ENCODE results near the gene XG. TPM values are rescaled to one million over a fixed set of nuclear protein-coding genes. Genes with fewer than 3 reads are reported as not detected.
"Not testable (repeated sequence)": the region's sequence is repeated elsewhere in the genome, so short reads cannot be mapped to it uniquely, and the experiment has no call there.

Gene XG
- total RNA-seq, 2 experiments from 2014 or later, result not detected

DNA sequence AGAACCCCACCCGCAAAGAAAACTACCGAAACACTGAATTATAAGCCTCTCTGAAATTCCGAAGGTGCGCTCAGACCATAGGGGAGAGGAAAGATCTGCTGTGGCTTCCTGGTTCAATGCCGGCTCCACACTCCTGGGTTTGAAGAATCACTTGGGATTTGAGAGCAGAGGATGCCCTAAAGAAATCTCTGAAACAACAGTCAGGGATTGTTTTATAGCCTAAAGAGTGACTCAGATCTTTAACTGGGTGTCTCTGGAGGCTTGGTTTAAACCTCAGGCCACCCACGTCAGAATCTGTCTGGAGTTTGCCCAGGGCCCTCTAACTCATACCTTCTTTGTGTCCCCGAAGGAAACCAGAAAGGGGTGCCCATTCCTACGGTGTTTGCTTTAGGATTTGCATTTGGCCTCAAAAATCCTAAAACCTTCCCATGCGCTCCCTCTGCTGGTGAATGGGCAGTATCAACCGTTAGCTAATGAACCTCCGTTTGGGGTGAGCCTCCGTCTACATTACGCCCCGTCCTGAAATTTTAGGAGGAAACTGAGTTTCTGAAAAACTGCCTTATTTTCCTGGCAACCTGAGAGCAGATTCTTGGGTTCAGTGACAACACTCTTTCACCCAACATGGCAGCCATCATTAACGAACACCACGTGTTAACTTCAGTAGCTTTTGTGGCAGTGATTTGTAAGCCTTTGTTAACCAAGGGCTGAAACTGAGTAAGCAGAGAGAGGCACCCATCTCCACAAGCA lies 60.5 kb downstream of the XG start:
- H3K4me1 Mint-ChIP-seq, H3K27ac Mint-ChIP-seq, H3K9me3 Mint-ChIP-seq, H3K36me3 Mint-ChIP-seq: not testable (repeated sequence)
- peak overlapping the region; percentile 34 for H3K4me3 Mint-ChIP-seq
- peaks cover 12% of the 10 kb centered on the region for H3K27me3 Mint-ChIP-seq
- peak; percentile 14 for DNase-seq

DNA sequence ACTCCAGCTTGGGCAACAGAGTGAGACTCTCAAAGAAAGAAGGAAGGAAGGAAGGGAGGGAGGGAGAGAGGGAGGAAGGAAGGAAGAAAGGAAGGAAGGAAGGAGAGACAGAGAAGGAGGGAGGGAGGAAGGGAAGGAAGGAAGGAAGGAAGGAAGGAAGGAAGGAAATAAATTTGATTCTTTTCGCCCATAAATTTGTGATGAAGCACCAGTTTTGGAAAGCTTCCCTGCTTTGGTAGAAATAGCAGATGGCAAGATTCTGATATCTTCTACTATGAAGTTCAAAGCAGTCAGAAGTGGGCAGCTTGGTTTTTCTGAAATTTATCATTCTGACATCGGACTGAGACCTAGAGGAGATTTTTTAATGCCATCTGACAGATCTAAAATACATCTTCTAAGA lies 65.2 kb downstream of the XG start:
- H3K27me3 Mint-ChIP-seq, result peaks cover 16% of the 10 kb centered on the region
- H3K4me3 Mint-ChIP-seq, result no peak overlapping the region
- no peak for DNase-seq
- H3K36me3 Mint-ChIP-seq, result no peaks in the 10 kb centered on the region
- H3K9me3 Mint-ChIP-seq, result no peaks in the 10 kb centered on the region
- peaks cover 3% of the 10 kb centered on the region for H3K4me1 Mint-ChIP-seq
- H3K27ac Mint-ChIP-seq, result no peak overlapping the region

DNA sequence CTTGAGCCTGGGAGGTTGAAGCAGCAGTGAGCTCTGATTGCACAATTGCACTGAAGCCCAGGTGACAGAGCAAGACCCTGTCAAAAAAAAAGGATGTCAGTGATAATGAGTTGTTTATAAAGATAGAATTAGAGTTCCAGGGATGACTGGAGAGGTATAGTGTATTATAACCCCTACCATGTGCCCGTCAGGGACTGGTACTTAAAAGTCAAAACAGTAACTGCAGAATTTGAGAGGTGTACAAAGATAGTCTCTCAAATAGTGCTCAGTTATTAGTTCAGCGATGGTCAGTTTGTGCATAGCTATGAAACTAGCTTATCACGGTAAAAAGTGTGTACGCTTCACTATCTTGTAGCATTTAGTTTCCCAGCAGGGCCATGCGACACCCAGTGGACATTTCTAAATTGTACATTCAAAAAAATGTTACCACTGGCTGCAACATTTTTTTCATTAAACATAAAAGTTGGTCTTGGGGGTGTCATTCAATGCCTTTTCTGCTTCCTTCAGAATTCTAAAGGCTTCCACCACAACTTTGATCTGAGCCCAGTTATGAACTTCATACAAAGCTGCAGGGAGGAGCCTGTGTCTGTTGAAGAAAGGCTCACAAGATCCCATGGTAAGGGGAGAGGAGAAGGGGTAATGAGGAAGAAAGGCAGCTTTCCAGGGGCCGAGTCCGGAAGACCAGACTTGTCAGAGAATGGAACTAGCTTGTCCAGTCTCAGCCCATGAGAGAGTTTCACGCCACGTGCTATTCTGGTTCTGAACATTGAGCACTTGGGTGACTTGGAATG lies 67.7 kb downstream of the XG start:
- Mint-ChIP-seq H3K9me3 (no peaks in the 10 kb centered on the region), H3K27ac (no peak overlapping the region), H3K36me3 (no peaks in the 10 kb centered on the region), H3K4me1 (no peaks in the 10 kb centered on the region), H3K27me3 (peaks cover 11% of the 10 kb centered on the region), H3K4me3 (no peak overlapping the region)
- DNase-seq, result no peak

DNA sequence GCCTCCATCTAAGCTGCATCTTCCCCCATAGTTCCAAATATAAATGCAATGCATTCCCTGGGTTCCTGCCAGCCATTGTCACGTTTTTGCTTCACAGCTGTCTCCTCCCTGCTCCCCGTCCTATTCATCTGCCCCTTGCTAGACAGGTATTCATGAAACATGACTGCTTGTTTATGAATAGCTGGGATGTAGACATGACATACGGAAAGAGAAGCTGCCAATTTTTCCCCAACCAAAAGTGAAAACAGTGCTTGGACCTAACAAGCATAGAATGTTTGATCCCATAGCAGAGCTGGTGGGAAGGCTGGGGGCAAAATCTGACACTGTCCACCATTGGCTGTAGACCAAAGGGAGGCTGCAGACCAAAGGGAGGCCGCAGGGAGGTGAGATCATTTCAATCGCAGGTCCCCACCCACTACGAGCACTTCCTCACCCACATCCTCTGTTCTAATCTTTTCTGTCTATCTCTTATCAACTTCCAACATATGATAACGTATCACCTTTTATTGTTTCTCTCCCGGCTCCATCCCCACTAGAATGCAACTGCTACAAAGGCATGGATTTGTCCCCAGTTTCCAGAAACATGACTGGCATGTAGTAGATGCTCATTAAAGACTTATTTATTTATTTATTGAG lies 68.4 kb downstream of the XG start:
- Mint-ChIP-seq H3K4me1 (no peaks in the 10 kb centered on the region), H3K27me3 (peaks cover 7% of the 10 kb centered on the region), H3K9me3 (no peaks in the 10 kb centered on the region), H3K36me3 (no peaks in the 10 kb centered on the region), H3K4me3 (no peak overlapping the region), H3K27ac (no peak overlapping the region)
- DNase-seq, result no peak

DNA sequence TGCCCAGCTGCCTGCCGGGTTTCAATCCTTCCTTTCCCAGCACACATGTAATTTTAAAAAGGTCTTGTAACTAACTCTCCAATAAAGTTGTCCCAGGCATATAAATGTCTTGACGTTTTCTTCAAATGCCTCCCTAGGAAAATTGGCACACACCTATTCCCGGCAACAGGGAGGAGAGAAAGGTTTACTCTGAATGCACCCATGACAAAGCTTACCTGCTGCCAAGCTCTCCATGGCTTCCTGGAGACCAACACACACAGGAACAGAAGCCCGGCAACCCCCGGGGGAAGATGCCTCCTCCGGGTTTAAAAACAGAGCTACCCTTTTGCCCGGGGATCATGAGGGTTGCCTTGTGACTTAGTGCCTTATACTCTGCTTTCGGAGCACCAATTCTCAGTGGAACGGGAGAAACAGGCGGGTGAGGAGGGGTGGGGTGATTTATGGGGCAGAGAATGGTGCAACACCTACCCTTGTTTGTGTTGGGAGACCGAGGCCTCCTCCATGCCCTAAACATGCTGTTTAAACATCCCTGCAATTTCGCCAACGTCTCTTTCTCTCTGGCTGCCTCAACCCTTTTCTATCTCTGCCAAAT lies 72.1 kb downstream of the XG start:
- H3K27ac Mint-ChIP-seq, result no peak overlapping the region
- no peak for DNase-seq
- H3K27me3 Mint-ChIP-seq, result peaks cover 7% of the 10 kb centered on the region
- no peaks in the 10 kb centered on the region for H3K4me1 Mint-ChIP-seq
- no peaks in the 10 kb centered on the region for H3K36me3 Mint-ChIP-seq
- H3K4me3 Mint-ChIP-seq, result no peak overlapping the region
- H3K9me3 Mint-ChIP-seq, result no peaks in the 10 kb centered on the region

DNA sequence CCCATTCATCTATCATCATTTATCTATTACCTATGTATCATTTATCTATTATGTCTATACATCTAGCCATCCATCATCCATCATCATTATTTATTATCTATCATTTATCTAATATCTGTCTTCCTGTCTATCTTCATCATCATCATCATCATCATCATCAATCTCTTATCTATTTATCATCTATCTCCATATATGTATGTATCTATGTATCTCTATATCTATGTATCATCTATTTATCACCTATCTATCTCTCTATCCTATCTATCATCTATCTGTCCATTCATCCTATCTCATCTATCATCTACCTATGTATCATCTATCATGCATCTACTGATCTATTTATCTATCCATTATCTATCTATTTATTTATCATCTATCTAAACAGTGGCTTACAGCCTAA lies 73.0 kb downstream of the XG start:
- Mint-ChIP-seq H3K27ac (no peak overlapping the region), H3K4me1 (no peaks in the 10 kb centered on the region), H3K27me3 (peaks cover 10% of the 10 kb centered on the region), H3K36me3 (no peaks in the 10 kb centered on the region), H3K4me3 (no peak overlapping the region), H3K9me3 (no peaks in the 10 kb centered on the region)
- no peak for DNase-seq

DNA sequence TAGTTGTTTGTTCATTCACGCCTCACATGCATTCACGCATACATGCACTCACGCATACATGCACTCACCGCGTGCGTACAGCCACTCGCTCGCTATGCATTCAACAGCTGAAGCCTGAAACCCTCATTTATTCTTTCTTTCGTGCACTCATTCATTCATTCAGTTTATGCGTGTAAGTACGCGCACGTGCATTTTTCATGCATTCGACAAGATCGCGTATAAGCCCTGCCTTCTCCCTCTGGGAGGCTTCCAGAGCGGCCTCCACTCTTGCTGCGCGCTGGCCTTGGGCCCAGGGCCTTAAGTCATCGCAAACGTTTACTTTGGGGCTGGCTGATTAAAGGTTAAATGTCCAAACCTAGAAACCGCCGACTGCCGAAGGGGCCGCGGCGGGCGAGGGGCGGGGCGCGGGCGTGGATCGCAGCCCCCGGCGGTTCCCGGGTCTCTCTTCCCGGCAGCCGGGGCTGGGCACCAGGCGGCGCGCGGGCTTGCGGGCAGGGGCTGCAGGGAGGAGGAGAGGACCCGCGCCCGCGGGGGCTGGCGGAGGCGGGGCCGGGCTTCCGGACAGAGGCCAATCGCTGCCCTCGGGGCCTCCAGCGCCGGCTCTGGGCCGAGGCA lies 76.6 kb downstream of the XG start, which contains the start of gene GYG2:
TSS of gene GYG2 (plus strand) at position 587 of the 615 bp plus-strand sequence. CDS start 1,259 bp downstream, outside the sequence.
- no peak for DNase-seq
- H3K9me3 Mint-ChIP-seq, result no peaks in the 10 kb centered on the region
- no peaks in the 10 kb centered on the region for H3K36me3 Mint-ChIP-seq
- H3K27me3 Mint-ChIP-seq, result peaks cover 19% of the 10 kb centered on the region
- H3K27ac Mint-ChIP-seq, result no peak within 1 kb of the TSS
- no peak within 1 kb of the TSS for H3K4me3 Mint-ChIP-seq
- H3K4me1 Mint-ChIP-seq, result no peaks in the 10 kb centered on the region

DNA sequence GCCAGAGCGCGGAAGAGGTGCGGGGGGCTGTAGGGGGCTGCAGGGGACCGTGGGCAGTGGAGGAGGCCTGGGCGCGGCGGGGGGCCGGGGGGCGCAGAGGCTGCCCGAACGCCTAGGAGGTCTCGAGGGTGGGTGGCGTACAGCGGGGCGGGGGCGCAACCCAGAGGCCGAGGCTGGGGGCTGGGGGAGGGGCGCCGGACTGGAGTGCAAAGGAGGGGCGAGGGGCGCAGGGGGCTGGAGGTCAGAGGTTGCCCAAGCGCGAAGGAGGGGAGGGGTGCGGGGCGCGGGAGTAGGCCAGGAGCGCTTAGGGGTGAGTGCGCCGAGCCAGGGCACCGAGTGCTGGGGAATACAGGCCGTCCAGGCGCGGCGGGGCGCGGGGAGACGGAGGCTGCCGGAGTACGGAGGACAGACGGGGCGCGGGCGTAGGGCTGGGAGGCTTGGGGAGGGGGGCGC lies 77.1 kb downstream of the XG start:
- Mint-ChIP-seq H3K9me3 (no peaks in the 10 kb centered on the region), H3K4me3 (no peak overlapping the region), H3K4me1 (no peaks in the 10 kb centered on the region), H3K27me3 (peaks cover 19% of the 10 kb centered on the region), H3K27ac (no peak overlapping the region), H3K36me3 (no peaks in the 10 kb centered on the region)
- DNase-seq, result no peak

DNA sequence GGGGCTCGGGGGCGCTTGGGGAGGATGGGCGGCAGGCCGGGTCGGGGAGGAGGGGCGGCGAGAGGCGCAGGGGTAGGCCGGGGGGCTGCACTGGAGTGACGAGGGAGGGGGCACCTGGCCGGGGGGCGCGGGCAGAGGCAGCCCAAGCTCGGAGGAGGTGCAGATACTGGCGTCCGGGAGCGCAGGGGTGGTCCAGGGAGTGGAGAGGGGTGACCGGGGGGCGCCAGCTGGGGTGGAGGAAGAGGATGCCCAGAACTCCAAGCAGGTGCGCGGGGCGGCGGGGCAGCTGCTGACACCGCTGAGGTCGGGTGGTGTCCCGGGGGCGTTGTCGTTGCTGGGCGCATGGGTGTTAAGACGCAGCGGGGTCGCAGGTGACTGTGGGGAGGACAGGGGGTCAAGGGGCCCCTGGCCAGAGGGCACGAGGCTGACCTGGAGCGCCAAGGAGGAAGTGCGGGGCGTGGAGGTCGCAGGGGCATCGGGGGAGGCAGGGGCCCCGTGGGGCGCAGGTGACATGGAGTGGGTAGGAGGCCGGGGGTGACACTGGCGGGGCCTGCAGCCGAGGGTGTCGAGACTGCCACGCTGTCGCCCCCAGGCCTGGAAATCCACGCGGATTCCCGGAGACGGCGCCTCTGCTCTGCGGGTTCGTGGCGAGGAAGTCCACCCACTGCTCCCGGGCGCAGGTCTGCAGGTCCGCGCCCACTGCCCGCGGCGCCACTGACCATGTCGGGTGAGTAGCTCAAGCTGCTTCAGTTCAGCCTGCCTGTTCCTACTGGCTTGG lies 77.8 kb downstream of the XG start:
- Mint-ChIP-seq H3K27ac (no peak overlapping the region), H3K27me3 (peaks cover 19% of the 10 kb centered on the region), H3K9me3 (no peaks in the 10 kb centered on the region), H3K36me3 (no peaks in the 10 kb centered on the region), H3K4me3 (no peak overlapping the region), H3K4me1 (no peaks in the 10 kb centered on the region)
- no peak for DNase-seq

DNA sequence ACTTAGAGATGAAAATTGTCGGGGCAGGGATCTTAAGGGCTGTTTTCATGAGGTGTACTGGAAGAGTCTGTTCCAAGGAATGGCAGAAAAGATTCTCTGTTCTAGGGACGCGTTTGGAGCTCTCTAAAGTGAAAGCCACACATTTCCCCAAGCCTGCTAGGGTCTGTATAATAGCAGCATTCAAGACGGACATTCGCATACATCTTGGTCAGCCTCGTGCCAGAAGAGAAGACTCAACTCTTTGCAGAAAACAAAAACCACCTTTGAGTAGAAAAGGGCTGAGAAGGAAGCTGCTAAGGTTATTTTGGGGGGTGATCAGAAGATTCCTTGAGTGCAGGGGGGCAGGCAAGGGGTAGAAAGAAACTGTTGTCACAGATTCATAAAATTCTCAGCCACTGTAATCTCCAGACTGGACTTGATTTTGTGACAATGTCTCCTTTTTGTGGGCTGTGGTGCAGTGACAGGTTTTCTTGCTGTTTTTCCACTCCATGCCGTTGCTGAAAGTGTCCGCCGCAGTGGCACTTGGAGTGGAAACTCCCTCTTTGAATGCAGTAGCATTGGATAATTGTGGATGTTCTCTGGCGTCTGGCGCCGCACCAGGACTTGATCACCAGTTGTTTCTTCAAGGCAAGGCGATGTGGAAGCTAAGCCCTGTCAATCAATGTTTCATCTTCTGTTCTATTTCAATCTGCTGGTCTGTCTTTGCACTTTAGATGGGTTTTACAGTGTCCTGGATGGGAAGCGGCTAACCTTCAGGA lies 79.8 kb downstream of the XG start:
- Mint-ChIP-seq H3K4me3 (no peak overlapping the region), H3K4me1 (no peaks in the 10 kb centered on the region), H3K9me3 (peaks cover 6% of the 10 kb centered on the region), H3K27me3 (peaks cover 19% of the 10 kb centered on the region), H3K36me3 (no peaks in the 10 kb centered on the region), H3K27ac (no peak overlapping the region)
- DNase-seq, result no peak

DNA sequence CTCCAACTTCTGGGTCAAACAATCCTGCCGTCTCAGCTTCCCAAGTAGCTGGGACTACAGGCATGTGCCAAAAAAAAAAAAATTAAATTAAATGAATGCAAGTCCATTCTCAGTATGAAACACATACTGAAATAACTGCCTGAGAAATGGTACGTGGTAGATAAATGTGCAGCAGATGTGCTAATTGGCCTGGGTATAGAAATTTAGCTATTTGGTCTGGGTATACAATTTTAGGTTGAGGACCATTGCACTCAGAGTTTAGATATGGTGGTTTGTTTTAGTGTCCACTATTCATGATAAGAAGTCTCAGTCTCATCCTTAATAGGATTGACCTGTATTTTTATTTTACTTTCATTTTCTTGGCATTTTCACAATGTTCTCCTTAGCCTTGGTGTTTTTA lies 86.1 kb downstream of the XG start:
- Mint-ChIP-seq H3K4me1 (no peaks in the 10 kb centered on the region), H3K9me3 (peaks cover 15% of the 10 kb centered on the region), H3K27ac (no peak overlapping the region), H3K27me3 (peaks cover 9% of the 10 kb centered on the region), H3K36me3 (peaks cover 2% of the 10 kb centered on the region), H3K4me3 (no peak overlapping the region)
- no peak for DNase-seq

DNA sequence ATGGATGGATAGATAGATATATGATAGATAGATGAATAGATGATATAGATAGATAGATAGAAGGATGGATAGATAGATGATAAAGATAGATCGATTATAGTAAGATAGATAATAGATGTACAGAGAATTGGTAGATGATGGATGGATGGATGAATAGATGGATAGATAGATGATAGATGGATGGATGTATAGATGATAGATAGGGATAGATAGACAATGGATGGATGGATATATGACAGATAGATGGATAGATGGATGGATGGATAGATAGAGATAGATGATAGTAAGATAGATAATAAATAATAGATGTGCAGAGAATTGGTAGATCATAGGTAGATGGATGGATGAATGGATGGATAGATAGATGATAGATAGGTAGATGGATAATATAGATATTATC lies 89.1 kb downstream of the XG start:
- H3K36me3 Mint-ChIP-seq, result peaks cover 2% of the 10 kb centered on the region
- H3K9me3 Mint-ChIP-seq, result peaks cover 11% of the 10 kb centered on the region
- no peak for DNase-seq
- no peaks in the 10 kb centered on the region for H3K4me1 Mint-ChIP-seq
- peaks cover 9% of the 10 kb centered on the region for H3K27me3 Mint-ChIP-seq
- no peak overlapping the region for H3K4me3 Mint-ChIP-seq
- no peak overlapping the region for H3K27ac Mint-ChIP-seq

DNA sequence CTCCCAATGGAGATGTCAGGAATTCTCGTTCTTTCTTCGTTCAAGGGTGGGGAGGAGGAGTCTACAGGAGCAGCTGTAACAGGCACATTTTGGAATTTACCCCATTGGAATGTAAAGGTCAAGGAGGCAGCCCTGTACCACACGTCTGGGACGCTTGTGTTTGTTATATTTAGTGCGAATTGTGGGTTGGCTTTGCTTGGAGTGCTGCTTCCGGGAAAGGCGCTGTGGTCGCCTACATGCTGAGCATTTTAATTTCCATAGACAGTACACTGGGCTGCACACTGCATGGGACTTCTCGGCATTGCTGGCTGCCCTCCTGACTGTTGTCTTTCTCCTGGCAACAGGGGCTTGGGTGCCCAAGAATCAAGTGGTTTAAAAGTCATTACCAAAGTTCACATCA lies 89.7 kb downstream of the XG start:
- H3K36me3 Mint-ChIP-seq, result peaks cover 2% of the 10 kb centered on the region
- H3K9me3 Mint-ChIP-seq, result peaks cover 9% of the 10 kb centered on the region
- H3K27ac Mint-ChIP-seq, result no peak overlapping the region
- H3K4me1 Mint-ChIP-seq, result no peaks in the 10 kb centered on the region
- H3K27me3 Mint-ChIP-seq, result peaks cover 9% of the 10 kb centered on the region
- H3K4me3 Mint-ChIP-seq, result no peak overlapping the region
- DNase-seq, result no peak

DNA sequence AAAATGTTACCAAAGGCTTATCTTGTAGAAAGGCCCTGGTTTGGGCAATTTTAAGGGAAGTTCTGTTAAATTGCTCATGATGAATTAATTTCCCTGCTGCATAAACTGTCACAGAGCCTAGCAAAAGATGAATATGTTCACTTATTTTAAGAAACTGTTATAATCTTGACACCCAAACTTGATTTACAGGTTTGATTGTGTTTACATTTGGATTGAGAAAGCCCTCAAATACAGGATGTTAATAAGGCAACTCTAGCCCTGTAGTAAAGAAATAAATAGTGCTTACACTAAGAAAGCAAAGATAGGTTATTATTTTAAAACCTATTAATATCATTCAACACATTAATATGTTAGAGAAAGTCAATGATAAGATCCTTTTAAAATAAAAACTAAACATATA lies 95.2 kb downstream of the XG start:
- no peak overlapping the region for H3K27ac Mint-ChIP-seq
- no peaks in the 10 kb centered on the region for H3K9me3 Mint-ChIP-seq
- H3K27me3 Mint-ChIP-seq, result no peaks in the 10 kb centered on the region
- H3K4me1 Mint-ChIP-seq, result no peaks in the 10 kb centered on the region
- no peaks in the 10 kb centered on the region for H3K36me3 Mint-ChIP-seq
- no peak for DNase-seq
- no peak overlapping the region for H3K4me3 Mint-ChIP-seq
